ENCODE measurements around the gene RAB3IL1. TPM values are rescaled to one million over a fixed set of nuclear protein-coding genes. Genes with fewer than 3 reads are reported as not detected.

Gene RAB3IL1
- polyA plus RNA-seq, 3 donors: 4.0 to 44.5 (median 16.4) TPM

GRCh38 chr11:61862714-61863547 is 54.4 kb downstream of the RAB3IL1 start:
- H3K27ac ChIP-seq (ENCODE audit: low read depth, low read length): no peak overlapping the region
- WGBS, 3 donors: 92 to 95% (median 92%) methylated on average over 18 of the region's 18 CpGs

GRCh38 chr11:61861634-61862033 is 55.7 kb downstream of the RAB3IL1 start:
- WGBS, 3 donors: 68 to 82% (median 71%) methylated on average over 9 of the region's 9 CpGs
- H3K27ac ChIP-seq (ENCODE audit: low read depth, low read length): no peak overlapping the region

- WGBS, 3 donors: 61 to 77% (median 76%) methylated on average over 16 of the region's 16 CpGs
- no peak overlapping the region for H3K27ac ChIP-seq (ENCODE audit: low read depth, low read length)
Measured at GRCh38 chr11:61860054-61860903, 57.1 kb downstream of the RAB3IL1 start.

DNA sequence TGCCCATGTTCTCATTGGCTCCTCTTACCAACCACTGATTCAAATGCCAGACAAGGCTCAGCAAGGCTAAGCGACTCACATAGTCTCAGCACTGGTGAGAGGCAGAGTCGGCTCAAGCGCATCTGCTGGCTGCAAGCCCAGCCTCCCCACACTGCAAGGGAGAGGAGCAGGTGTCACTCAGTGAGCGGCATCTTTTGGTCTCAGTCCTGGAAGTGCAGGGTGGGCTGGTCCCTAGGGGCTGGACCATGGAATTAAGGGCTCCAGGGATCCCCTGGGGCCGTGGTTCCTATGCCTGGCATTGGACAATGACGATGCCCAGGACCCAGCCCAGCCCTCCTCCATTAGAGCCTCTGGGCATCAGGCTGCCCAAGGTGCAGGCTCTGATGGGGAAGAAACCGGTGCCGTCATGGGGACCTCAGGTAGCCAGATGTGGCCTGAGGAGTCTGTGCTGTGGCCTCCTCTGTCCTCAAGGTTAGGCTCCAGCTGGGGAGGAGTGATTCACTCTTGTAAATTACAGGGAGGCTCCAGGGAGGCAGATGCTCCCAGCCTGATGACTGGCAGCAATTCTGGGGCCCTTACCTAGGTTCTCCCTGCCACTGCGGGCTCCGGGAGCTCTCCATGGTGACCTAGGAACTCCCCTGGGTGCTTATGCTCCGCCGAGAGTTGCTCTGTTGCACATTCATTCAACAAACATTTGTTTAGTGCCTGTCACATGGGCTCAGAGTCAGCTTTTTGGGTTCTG is 61.3 kb downstream of the RAB3IL1 start:
- 90 to 94% (median 93%) methylated on average over 12 of the region's 12 CpGs for WGBS, 3 donors
- no peak overlapping the region for H3K27ac ChIP-seq (ENCODE audit: low read depth, low read length)

- WGBS, 3 donors: 71 to 89% (median 81%) methylated on average over 14 of the region's 14 CpGs
Measured at GRCh38 chr11:61854966-61855714, 62.2 kb downstream of the RAB3IL1 start.

GRCh38 chr11:61854206-61854895 is 63.0 kb downstream of the RAB3IL1 start:
- WGBS, 3 donors: 90 to 95% (median 93%) methylated on average over 17 of the region's 17 CpGs
- H3K27ac ChIP-seq (ENCODE audit: low read depth, low read length): no peak overlapping the region

More at GRCh38 chr11:61854966-61855714, 62.2 kb downstream of the RAB3IL1 start:
- H3K27ac ChIP-seq (ENCODE audit: low read depth, low read length): no peak overlapping the region

- 64 to 85% (median 81%) methylated on average over 13 of the region's 13 CpGs for WGBS, 3 donors
Measured at GRCh38 chr11:61853698-61854169, 63.6 kb downstream of the RAB3IL1 start.

DNA sequence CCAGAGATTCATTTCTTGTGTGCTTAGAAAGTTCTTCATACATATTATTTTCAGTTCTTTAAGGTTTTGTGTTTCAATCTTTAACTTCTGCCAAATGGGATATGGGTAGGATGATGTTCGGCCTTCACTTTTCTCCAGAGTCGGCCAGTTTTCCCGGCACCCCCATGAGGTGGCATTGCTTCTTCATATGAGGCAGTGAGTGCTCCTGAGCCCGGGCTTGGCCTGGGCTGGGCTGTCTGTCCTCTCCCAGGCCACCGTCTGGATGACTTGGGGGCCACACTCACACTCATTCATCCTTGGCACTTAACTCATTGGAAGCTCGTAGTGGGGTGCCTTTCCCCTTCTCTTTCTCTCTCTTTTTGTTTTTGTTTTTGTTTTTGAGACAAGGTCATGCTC is 65.5 kb downstream of the RAB3IL1 start:
- H3K27ac ChIP-seq (ENCODE audit: low read depth, low read length): no peak overlapping the region
- WGBS, 3 donors: 75 to 84% (median 84%) methylated on average over 6 of the region's 6 CpGs

More at GRCh38 chr11:61853698-61854169, 63.6 kb downstream of the RAB3IL1 start:
- H3K27ac ChIP-seq (ENCODE audit: low read depth, low read length): no peak overlapping the region

- 77 to 83% (median 81%) methylated on average over 24 of the region's 24 CpGs for WGBS, 3 donors
- no peak overlapping the region for H3K27ac ChIP-seq (ENCODE audit: low read depth, low read length)
Measured at GRCh38 chr11:61851113-61851899, 66.1 kb downstream of the RAB3IL1 start.

- H3K27ac ChIP-seq (ENCODE audit: low read depth, low read length): no peak overlapping the region
- WGBS, 3 donors: 68 to 78% (median 71%) methylated on average over 7 of the region's 7 CpGs
Measured at GRCh38 chr11:61850687-61851086, 66.7 kb downstream of the RAB3IL1 start.

- WGBS, 3 donors: 92% methylated on average over 9 of the region's 9 CpGs
Measured at GRCh38 chr11:61848631-61849030, 68.7 kb downstream of the RAB3IL1 start.

GRCh38 chr11:61847914-61848581 is 69.3 kb downstream of the RAB3IL1 start:
- WGBS, 3 donors: 84 to 96% (median 94%) methylated on average over 18 of the region's 18 CpGs
- no peak overlapping the region for H3K27ac ChIP-seq (ENCODE audit: low read depth, low read length)

More at GRCh38 chr11:61848631-61849030, 68.7 kb downstream of the RAB3IL1 start:
- no peak overlapping the region for H3K27ac ChIP-seq (ENCODE audit: low read depth, low read length)

Data from adipose tissue (tissue), 3 donors.